Anterior cingulate cortex (tissue), 58 donors: ENCODE results near the gene S100A7.
A peak's percentile ranks its signal among the peaks of the same experiment; 100 is the strongest.

Experiments used
- DNase-seq, 58 donors: peaks; one replicate each; lab custom pipeline; 2025; lab: John Stamatoyannopoulos, UW

Gene S100A7

GRCh38 chr1:153460551-153460950 lies at the start of gene S100A7:
S100A7 (minus strand) TSS chr1:153460651; CDS start chr1:153459013, 1,638 bp downstream.
- no peak for DNase-seq

- DNase-seq = peak in 5 of 58 donors; percentile 6 to 19 (median 13)
Observed at GRCh38 chr1:153509729-153510354, 49.4 kb upstream of the S100A7 start.

- no peak for DNase-seq
Observed at GRCh38 chr1:153509036-153509435, 48.6 kb upstream of the S100A7 start.

GRCh38 chr1:153507926-153508583 lies 47.6 kb upstream of the S100A7 start:
- no peak for DNase-seq

- peak in 12 of 58 donors; percentile 5 to 58 (median 22) for DNase-seq
Observed at GRCh38 chr1:153506831-153507413, 46.5 kb upstream of the S100A7 start.

- no peak for DNase-seq
Observed at GRCh38 chr1:153506386-153506785, 45.9 kb upstream of the S100A7 start.

GRCh38 chr1:153505576-153505975 lies 45.1 kb upstream of the S100A7 start:
- DNase-seq = no peak

- no peak for DNase-seq
Observed at GRCh38 chr1:153503766-153504165, 43.3 kb upstream of the S100A7 start.

- DNase-seq = no peak
Observed at GRCh38 chr1:153498746-153499145, 38.3 kb upstream of the S100A7 start.

- DNase-seq = no peak
Observed at GRCh38 chr1:153495536-153495935, 35.1 kb upstream of the S100A7 start.

- DNase-seq = peak in 46 of 58 donors; percentile 3 to 81 (median 28)
Observed at GRCh38 chr1:153494976-153495535, 34.6 kb upstream of the S100A7 start.

GRCh38 chr1:153493343-153493960 lies 33.0 kb upstream of the S100A7 start:
- no peak for DNase-seq

- DNase-seq = peak in 31 of 58 donors; percentile 7 to 76 (median 33)
Observed at GRCh38 chr1:153490272-153491051, 30.0 kb upstream of the S100A7 start.

- DNase-seq = peak in 1 of 58 donors; percentile 46
Observed at GRCh38 chr1:153488731-153489130, 28.3 kb upstream of the S100A7 start.

- no peak for DNase-seq
Observed at GRCh38 chr1:153487707-153488106, 27.3 kb upstream of the S100A7 start.

- DNase-seq = peak in 1 of 58 donors; percentile 14
Observed at GRCh38 chr1:153485863-153486262, 25.4 kb upstream of the S100A7 start.

- DNase-seq = no peak
Observed at GRCh38 chr1:153483776-153484175, 23.3 kb upstream of the S100A7 start.

GRCh38 chr1:153481124-153481523 lies 20.7 kb upstream of the S100A7 start:
- no peak for DNase-seq

GRCh38 chr1:153478692-153479618 lies 18.5 kb upstream of the S100A7 start:
- DNase-seq = no peak
